K562 (cell line): ENCODE data around the gene MED29. TPM values are rescaled to one million over a fixed set of nuclear protein-coding genes. Genes with fewer than 3 reads are reported as not detected.

Source experiments
- ATAC-seq: fragments of 200-7000 bp; cut with Tn5 transposase; 3 replicates; pipeline ENCODE4 v1.9.1; 2020; ENCODE audit warnings: moderate library complexity
- BruUV-seq: library from RNA; stranded (reverse); fragments of 400-500 nt; replicated peaks from 2 replicates; lab custom pipeline; 2021; lab: Mats Ljungman, UMichigan
- CTCF ChIA-PET: fragments of 300-600 bp; formaldehyde crosslinking; extraction: SDS; loops from one replicate; lab custom pipeline; 2021; ENCODE audit warnings: low intra/inter-chr PET ratio; lab: Yijun Ruan, JAX
- POLR2A ChIA-PET: fragments of 300-600, 350-650 bp; sonication (Branson Sonifier 250); formaldehyde crosslinking; extraction: SDS; loops from one replicate; lab custom pipeline; 2021; ENCODE audit warnings: antibody characterized with exemption, inconsistent platforms; lab: Yijun Ruan, JAX
- DNase-seq, 4 experiments: peaks; one replicate each; pipeline versions ENCODE4 v3.0.0 to v3.0.0-alpha.2; 2011 to 2018; ENCODE audit warnings: low spot score in 3 of 4, mixed read lengths in 3 of 4; ENCODE audit errors: extremely low read depth in 1 of 4
- FAIRE-seq: peaks from 2 replicates; lab custom pipeline; 2011; peaks lifted over from hg19 to GRCh38; lab: Jason Lieb, UNC
- H2AFZ ChIP-seq: 2 replicates; pipeline ENCODE4 v1.6.0; 2011; ENCODE audit warnings: low read depth, low read length, control low read depth, inconsistent platforms
- H3K27ac ChIP-seq: fragments of 200-600 bp; 3 replicates; pipeline ENCODE4 v1.8.0; 2011; ENCODE audit warnings: low read depth, mild to moderate bottlenecking, control low read depth, inconsistent platforms, low read length, moderate library complexity, mixed read lengths; ENCODE audit errors: extremely low read depth
- H3K27me3 ChIP-seq, 2 experiments: fragments of 300-600 bp in 1 of 2; 2 replicates in 1 of 2; 3 replicates in 1 of 2; pipeline versions ENCODE4 v1.6.0 to v1.8.0; 2011; ENCODE audit warnings: inconsistent platforms in 2 of 2, low read length in 2 of 2, mild to moderate bottlenecking in 1 of 2, mixed read lengths in 1 of 2, moderate library complexity in 1 of 2; ENCODE audit not compliant: control insufficient read depth in 2 of 2, insufficient read depth in 2 of 2
- H3K36me3 ChIP-seq: fragments of 300-600 bp; 3 replicates; pipeline ENCODE4 v1.8.0; 2011; ENCODE audit warnings: mild to moderate bottlenecking, low read length, inconsistent platforms; ENCODE audit not compliant: control insufficient read depth, insufficient read depth
- H3K4me1 ChIP-seq, 2 experiments: fragments of 200-600 bp in 1 of 2; replicated peaks in 1 of 2; 2 replicates in 1 of 2; 3 replicates in 1 of 2; pipeline versions ENCODE4 v1.5.1 to v1.8.0; 2011; ENCODE audit warnings: inconsistent platforms in 2 of 2, low read length in 2 of 2, mild to moderate bottlenecking in 1 of 2, mixed read lengths in 1 of 2, moderate library complexity in 1 of 2; ENCODE audit not compliant: control insufficient read depth in 2 of 2, insufficient read depth in 2 of 2
- H3K4me2 ChIP-seq: 2 replicates; pipeline ENCODE4 v1.6.1; 2011; ENCODE audit warnings: low read length, control low read depth, inconsistent platforms, mixed read lengths; ENCODE audit not compliant: insufficient read depth
- H3K4me3 ChIP-seq: fragments of 200-600 bp; sonication (generic), shearing (Covaris generic); 2 replicates; pipeline ENCODE4 v1.5.1; 2016; ENCODE audit warnings: control low read depth, inconsistent platforms
- H3K79me2 ChIP-seq: fragments of 200-600 bp; 3 replicates; pipeline ENCODE4 v1.8.0; 2011; ENCODE audit warnings: low read length, inconsistent platforms; ENCODE audit not compliant: control insufficient read depth, insufficient read depth
- H3K9ac ChIP-seq, 2 experiments: 2 replicates each; pipeline versions ENCODE4 v1.6.0 to v1.6.1; 2011; ENCODE audit warnings: low read depth in 2 of 2, low read length in 2 of 2, control low read depth in 1 of 2, inconsistent platforms in 1 of 2, mild to moderate bottlenecking in 1 of 2, mixed read lengths in 1 of 2; ENCODE audit not compliant: insufficient read depth in 1 of 2
- H3K9me1 ChIP-seq: one replicate; pipeline ENCODE4 v1.6.0; 2011; ENCODE audit warnings: inconsistent platforms, mild to moderate bottlenecking, low read length, moderate library complexity; ENCODE audit not compliant: control insufficient read depth, insufficient read depth
- H3K9me3 ChIP-seq: replicated peaks from 2 replicates; pipeline ENCODE4 v1.5.1; 2011; ENCODE audit warnings: low read depth, low read length, inconsistent platforms; ENCODE audit not compliant: control insufficient read depth, insufficient read depth
- H4K20me1 ChIP-seq: replicated peaks from 2 replicates; pipeline ENCODE4 v1.6.1; 2011; ENCODE audit warnings: low read length, inconsistent platforms, mixed read lengths; ENCODE audit not compliant: control insufficient read depth, insufficient read depth
- CREB3L1 ChIP-seq: fragments of 450-650 bp; IDR thresholded peaks from 2 replicates; pipeline ENCODE4 v1.6.1; 2014; ENCODE audit warnings: low read depth, mild to moderate bottlenecking, moderate library complexity, borderline replicate concordance
- ELF1 ChIP-seq: fragments of 200-800 bp; sonication (Bioruptor generic); IDR thresholded peaks from 2 replicates; pipeline ENCODE4 v1.6.1; 2016; ENCODE audit warnings: missing genetic modification characterization, missing compliant biosample characterization
- POLR2A ChIP-seq: fragments of 450-650 bp; conservative IDR thresholded peaks from 2 replicates; pipeline ENCODE4 v1.6.1; 2016
- RBM25 ChIP-seq: fragments of 200-400 bp; formaldehyde crosslinking; IDR thresholded peaks from 2 replicates; pipeline ENCODE4 v1.6.1; 2018; ENCODE audit warnings: low read length, low read depth, moderate library complexity; ENCODE audit not compliant: severe bottlenecking
- WGBS: fragments of 100-300 bp; shearing (Covaris generic); methylation state at CpG from one replicate; pipeline ENCODE4 v1.1.6; 2016; ENCODE audit warnings: low coverage, mixed read lengths; ENCODE audit not compliant: insufficient coverage; ENCODE audit errors: missing lambda C conversion rate; 5-methylcytosine and 5-hydroxymethylcytosine counted together
- in situ Hi-C: fragments of 300-500 bp; cut with MboI; formaldehyde crosslinking; loops from 4 replicates; pipeline ENCODE4 v1.15.0; 2018; ENCODE audit warnings: inconsistent platforms, mixed read lengths
- intact Hi-C: fragments of 100-400 bp; cut with micrococcal nuclease; formaldehyde crosslinking; loops from 2 replicates; pipeline ENCODE4 v1.14.2; 2022
- polyA plus RNA-seq, 8 experiments: library from polyadenylated mRNA; depleted of rRNA in 4 of 8; stranded (reverse) in 5 of 8; unstranded in 3 of 8; fragments of >200 nt; fragmentation: Nextera tagmentation in 2 of 8; fragmentation: Illumina TruSeq in 1 of 8; extraction: Ambion mirVana in 2 of 8; extraction: Trizol in 1 of 8; gene quantifications; 2 replicates each; pipeline versions ENCODE4 v1.2.1 to v1.2.3, GENCODE V29; 2011 to 2014; ENCODE audit warnings: inconsistent platforms in 1 of 8, missing spikeins in 1 of 8
- total RNA-seq, 7 experiments: library from RNA; depleted of rRNA in 6 of 7; stranded (reverse); fragments of >200 nt in 6 of 7; fragmentation: Illumina TruSeq in 2 of 7; extraction: Trizol in 2 of 7; gene quantifications; 2 replicates each; pipeline versions ENCODE4 v1.2.1 to v1.2.3, GENCODE V29; 2011 to 2021; ENCODE audit warnings: low replicate concordance in 1 of 7

The MED29 gene
- total and polyA plus RNA-seq, 9 of the 15 experiments (the other 6 are each of a cell fraction or from before 2014, with no cell fraction given), result 1.8 to 22.6 (median 12.4) TPM

GRCh38 chr19:39363901-39364457 lies 27.2 kb upstream of the MED29 start:
- WGBS, result 92% methylated on average over 5 of the region's 5 CpGs
- H2AFZ ChIP-seq, result no peak overlapping the region
- no peaks in the 10 kb centered on the region for H3K27me3 ChIP-seq
- peaks cover 84% of the 10 kb centered on the region for H3K36me3 ChIP-seq
- H3K4me2 ChIP-seq, result no peak overlapping the region
- intact Hi-C loops, result no loop called here
- DNase-seq (no peak), FAIRE-seq (no peak), ATAC-seq (no peak)
- H3K4me1 ChIP-seq, result no peaks in the 10 kb centered on the region
- H3K27ac ChIP-seq, result no peak overlapping the region
- ChIA-PET CTCF (no interaction called here), POLR2A (interaction anchor here (0.8 to 2.3 kb wide), 2 partner anchors 9 to 15 kb away, joined by 3 to 10 read pairs; no protein-coding TSS in a partner anchor)
- BruUV-seq, result no TSS peak
- H3K79me2 ChIP-seq, result peaks cover 9% of the 10 kb centered on the region; the same call in 1 of the 3 replicates
- H3K9me3 ChIP-seq, result no peaks in the 10 kb centered on the region
- in situ Hi-C loops, result no loop called here
- no peaks in the 10 kb centered on the region for H3K9me1 ChIP-seq
- no peak overlapping the region for H3K4me3 ChIP-seq
- H4K20me1 ChIP-seq, result no peaks in the 10 kb centered on the region
- TF ChIP-seq CREB3L1 (no peak), POLR2A (0 out of 2 replicates have a peak, but pooled peaks have one; percentile 17)
- peak overlapping the region in 1 of 2 experiments; percentile 23; a peak in 1 of 4 replicates for H3K9ac ChIP-seq

GRCh38 chr19:39365531-39365930 lies 25.6 kb upstream of the MED29 start:
- Histone ChIP-seq H2AFZ (no peak overlapping the region), H4K20me1 (no peaks in the 10 kb centered on the region), H3K4me3 (no peak overlapping the region), H3K9ac (no peak overlapping the region), H3K27me3 (no peaks in the 10 kb centered on the region), H3K9me1 (peaks cover under 1% of the 10 kb centered on the region), H3K4me2 (no peak overlapping the region), H3K9me3 (no peaks in the 10 kb centered on the region), H3K79me2 (no peaks in the 10 kb centered on the region; the same call in 2 of the 3 replicates), H3K36me3 (peaks cover 87% of the 10 kb centered on the region), H3K27ac (no peak overlapping the region), H3K4me1 (no peaks in the 10 kb centered on the region)
- no TSS peak for BruUV-seq
- WGBS, result 75% methylated on average over 1 of the region's 1 CpG
- TF ChIP-seq RBM25, result peak; percentile 13
- TF ChIP-seq ELF1 (tag), result no peak
- ChIA-PET POLR2A (interaction anchor here (1.2 kb wide), 1 partner anchor 20 kb away, joined by 4 read pairs; no protein-coding TSS in a partner anchor), CTCF (no interaction called here)
- FAIRE-seq (peak; percentile 65), DNase-seq (no peak), ATAC-seq (no peak)
- in situ Hi-C loops, result no loop called here
- intact Hi-C loops, result no loop called here
